ENCODE data around the gene CYB561D2. TPM values are rescaled to one million over a fixed set of nuclear protein-coding genes. Genes with fewer than 3 reads are reported as not detected.
A peak's percentile ranks its signal among the peaks of the same experiment; 100 is the strongest.

The CYB561D2 gene
- polyA plus RNA-seq, 12 donors: 4.3 to 7.8 (median 6.7) TPM; not detected in 2

DNA sequence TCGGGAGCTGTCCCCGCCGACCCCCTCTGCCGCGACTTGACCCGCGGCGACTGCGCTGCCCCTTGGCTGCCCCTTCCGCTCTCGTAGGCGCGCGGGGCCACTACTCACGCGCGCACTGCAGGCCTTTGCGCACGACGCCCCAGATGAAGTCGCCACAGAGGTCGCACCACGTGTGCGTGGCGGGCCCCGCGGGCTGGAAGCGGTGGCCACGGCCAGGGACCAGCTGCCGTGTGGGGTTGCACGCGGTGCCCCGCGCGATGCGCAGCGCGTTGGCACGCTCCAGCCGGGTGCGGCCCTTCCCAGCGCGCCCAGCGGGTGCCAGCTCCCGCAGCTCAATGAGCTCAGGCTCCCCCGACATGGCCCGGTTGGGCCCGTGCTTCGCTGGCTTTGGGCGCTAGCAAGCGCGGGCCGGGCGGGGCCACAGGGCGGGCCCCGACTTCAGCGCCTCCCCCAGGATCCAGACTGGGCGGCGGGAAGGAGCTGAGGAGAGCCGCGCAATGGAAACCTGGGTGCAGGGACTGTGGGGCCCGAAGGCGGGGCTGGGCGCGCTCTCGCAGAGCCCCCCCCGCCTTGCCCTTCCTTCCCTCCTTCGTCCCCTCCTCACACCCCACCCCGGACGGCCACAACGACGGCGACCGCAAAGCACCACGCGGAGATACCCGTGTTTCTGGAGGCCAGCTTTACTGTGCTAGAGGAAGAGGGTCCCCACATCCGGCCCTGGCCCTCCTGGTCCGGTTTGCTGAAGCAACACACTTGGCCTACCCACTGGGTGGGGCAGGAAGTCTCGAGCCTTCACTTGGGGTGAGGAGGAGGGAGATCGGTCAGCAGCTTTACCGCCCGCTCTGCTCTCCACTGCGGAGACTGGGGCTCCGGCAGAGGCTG, 10.0 kb upstream of the CYB561D2 start, which contains the start of gene RASSF1:
Gene RASSF1, minus strand, starts transcription at position 389 of the 882 bp plus-strand sequence. Its CDS starts 31 bp downstream, at position 358.
- DNase-seq: peak; percentile 89

DNA sequence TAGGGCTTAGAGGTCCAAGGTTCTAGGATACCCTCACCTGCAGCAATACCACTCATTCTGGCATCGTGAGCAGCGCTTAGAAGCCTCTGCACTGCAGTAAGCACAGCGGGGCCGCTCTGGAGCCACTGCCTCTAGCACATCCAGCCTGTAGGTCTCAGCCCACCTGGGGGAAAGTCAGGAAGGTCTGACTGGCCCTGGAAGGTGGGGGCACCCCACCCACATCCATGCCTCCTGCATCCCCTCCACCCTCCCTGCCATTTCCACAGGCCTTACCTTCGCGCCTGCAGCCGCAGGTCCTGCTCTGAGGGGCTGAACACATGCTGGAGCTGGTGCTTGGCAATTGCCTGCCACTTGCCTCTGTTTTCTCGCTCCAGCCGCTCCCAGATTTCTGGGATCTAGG, 9.1 kb upstream of the CYB561D2 start:
- DNase-seq: no peak

DNA sequence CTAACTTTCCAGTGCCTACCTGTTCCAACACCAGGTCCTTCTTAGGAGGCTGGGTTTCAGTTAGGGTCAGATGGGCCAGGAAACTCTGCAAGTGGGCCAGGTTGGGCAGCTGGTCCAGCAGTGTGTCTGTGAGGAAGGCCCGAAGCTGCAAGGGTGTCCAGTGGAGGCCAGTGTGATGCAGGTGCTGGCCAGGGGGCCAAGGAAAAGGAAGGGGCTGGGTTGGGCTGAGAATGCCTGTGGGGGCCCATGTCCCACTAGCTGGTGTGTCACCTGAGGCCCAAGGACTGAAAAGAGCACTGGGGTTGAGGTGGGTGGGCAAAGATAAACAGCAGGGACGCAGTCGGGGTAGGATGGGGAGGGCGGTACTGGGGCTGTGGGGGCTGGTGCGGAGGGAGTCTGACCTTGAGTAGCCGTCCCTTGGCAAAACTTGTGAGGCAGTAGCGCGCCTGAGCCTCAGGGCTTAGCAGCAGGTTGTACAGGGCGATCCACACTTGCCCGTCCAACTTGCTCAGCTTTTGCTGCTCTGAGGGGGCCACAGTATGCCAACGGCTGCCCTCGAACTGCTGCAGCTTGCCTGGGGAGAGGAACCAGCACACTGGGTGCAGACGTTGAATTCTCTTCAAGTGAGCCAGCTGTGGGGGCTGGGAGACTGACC, 8.5 kb upstream of the CYB561D2 start:
- DNase-seq: no peak

DNA sequence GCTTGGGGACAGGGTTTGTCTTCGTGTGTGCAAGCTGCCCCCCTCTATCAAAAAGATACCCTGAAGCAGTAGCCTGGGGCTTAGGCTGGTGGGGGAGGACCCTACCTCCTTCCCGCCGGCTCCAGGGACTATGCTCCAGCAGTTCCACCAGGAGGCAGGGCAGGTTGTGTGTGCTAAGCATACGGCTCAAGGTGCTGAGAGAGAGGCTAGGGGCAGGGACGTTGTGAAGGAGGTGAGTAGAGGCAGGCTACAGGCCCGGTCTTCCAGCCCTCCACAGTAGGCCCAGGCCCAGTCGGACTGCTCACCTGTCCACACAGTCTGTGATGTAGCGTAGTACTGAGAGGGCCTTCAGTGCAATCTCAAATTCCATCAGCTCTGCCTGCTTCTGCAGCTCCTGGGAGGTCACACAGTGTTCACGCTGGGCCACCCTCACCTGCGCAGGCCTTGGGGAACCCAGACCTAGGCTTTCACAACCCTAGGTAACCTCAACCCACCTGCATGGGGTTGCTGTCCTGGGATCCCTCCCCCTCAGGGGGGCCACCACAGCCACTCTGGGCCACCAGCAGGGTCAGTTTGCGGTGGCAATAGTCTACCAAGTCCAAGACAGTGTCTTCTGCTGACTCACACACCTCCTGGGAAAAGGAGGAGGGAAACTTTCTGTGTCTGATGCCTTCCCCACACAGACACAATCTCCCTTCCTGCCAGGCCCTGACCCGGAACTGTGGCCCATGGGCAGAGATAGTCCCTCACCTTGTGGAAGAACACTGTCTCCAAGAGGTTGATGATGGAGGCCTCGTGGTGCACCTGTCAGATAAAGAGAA, 7.6 kb upstream of the CYB561D2 start:
- DNase-seq: no peak

DNA sequence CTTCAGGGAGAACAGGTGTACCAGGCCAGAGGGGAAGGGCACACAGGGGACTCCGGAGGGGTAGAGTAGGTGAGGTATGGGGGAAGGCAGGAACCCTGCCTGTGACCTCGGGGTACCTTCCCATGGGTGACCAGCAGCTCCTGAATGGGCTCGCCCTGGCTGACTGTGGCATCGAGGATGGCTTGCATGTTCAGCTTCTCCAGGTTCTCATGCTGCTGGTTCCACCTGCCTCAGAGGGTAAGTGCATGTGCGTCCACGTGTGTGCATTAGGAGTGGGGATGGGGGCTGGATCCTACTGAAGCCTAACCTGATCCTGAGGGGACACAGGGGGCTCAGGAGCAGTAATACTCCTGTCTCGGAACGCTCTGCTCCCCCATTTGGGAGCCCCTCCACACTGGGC, 5.7 kb upstream of the CYB561D2 start:
- DNase-seq: no peak

DNA sequence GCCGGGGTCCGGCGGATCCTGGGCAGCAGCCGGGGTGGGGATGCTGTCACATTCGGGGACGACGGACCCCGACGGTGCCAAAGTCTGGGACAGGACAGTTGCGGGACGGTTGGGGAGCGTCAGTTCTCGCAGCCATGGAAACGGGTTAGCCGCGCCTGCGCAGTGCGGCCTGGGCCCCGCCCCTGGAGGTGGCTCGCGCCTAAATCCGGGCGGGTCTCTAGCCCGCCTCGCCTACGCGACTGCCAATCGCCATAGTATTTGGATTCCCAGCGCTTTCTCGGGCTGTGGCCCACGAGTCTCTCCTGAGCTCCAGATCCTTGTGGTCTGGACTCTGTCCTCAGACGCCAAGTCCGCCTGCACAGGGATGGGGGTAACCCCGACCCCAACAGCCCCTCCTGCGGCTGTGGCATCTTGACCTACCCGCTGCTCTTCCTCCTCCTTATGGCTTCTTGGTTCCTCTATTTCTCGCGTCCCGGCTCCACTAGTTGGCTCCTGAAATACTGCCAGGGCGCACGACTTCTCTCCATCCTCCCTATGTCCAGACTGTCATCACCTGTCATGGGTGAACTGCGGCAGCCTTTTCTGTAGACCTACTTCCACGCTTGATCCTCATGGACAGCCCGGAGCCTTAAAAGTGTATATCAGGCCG, 5.0 kb upstream of the CYB561D2 start, which contains the start of gene ZMYND10:
Gene ZMYND10, minus strand, starts transcription at position 147 of the 649 bp plus-strand sequence. CDS start 153 bp downstream, outside the sequence.
- DNase-seq: no peak

DNA sequence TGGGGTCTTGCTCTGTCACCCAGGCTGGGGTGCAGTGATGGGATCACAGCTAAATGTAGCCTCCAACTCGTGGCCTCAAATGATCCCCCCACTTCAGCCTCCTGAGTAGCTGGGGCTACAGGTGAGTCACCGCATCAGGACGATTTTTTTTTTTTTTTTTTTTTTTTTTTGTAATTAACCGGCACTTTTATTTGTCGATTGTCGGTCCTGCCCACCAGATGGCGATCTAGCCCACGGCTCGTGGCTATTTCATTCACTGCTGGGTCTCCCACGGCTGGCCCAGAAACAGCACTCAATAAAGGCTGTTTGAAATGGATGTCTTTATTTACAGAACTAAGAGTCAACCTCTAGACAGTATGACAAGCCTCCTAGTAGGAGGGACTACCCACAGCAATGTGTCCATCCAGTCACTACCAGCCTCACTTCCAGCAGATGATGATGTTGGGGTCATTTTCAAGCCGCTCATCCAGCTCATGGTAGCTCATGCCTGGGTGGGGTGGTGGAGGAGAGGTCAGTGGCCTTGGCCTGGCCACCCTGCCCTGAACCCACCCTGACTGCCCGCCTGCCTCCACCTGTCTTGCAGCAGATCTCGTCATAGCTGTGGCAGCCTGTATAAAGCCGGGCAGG, 3.4 kb upstream of the CYB561D2 start:
- DNase-seq: peak; percentile 68

DNA sequence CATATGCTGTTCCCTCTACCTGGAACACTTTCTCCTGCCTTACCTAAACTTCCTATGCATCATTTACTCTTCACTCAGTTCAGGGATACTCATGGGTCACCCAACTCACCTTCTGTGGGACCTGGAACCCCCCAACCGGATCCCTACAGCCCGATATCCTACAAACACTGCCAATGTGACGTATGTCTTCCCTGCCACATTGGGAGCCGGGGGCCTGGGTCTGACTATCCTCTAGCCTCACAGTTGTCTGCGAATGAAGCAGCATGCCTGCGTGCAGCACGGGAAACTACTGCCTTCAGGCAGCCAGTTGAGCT, 492 bp upstream of the CYB561D2 start:
- DNase-seq: no peak

DNA sequence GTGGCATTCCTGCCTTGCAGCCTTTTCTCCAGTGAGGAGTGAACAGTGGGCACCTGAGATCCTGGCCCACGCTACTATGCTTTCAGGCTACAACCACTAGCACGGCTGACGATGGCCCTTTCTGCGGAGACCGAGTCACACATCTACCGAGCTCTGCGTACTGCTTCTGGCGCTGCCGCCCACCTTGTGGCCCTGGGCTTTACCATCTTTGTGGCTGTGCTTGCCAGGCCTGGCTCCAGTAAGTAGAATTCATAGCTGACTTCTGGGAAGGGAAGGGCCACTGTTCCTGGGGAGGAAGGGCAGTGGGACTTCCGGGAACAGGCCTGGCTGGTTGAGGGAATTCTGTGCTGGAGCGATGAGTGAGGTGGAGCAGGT, 648 bp downstream of the CYB561D2 start:
- DNase-seq: no peak

DNA sequence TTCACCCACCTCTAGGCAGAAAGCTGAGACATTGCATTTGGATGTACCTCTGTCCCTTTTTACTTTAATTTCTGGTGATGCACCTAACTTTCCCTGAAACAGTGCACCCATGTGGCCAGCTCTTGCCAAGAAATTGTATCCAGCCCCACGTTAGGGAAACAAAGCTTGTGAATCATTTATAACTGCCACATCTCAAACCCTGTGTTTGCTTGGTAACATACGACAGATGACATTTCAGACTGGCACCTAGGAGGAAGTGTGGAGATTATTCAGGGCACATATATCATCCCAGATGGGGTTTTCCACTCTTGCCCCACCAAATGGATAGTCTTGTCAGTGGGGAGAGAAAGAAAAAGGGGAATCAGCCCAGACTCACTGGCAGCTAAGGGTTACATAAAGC, 2.1 kb downstream of the CYB561D2 start:
- no peak for DNase-seq

DNA sequence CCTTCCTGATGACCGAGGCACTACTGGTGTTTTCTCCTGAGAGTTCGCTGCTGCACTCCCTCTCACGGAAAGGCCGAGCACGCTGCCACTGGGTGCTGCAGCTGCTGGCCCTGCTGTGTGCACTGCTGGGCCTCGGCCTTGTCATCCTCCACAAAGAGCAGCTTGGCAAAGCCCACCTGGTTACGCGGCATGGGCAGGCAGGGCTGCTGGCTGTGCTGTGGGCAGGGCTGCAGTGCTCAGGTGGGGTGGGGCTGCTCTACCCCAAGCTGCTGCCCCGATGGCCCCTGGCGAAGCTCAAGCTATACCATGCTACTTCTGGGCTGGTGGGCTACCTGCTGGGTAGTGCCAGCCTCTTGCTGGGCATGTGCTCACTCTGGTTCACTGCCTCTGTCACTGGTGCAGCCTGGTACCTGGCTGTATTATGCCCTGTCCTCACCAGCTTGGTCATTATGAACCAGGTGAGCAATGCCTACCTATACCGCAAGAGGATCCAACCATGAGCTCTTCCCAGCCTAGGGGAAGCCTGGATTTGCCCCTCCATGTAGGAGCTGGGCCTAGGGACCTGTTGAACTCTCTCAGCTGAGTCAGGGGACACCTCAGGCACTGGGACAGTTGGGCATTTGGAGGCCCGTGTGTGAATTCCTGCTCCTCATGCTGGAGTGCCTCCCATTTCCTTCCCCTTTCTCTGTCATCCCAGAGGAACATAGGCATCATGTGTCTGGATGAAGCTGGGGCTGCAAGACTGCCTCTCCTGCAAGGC, 2.8 kb downstream of the CYB561D2 start:
- no peak for DNase-seq

DNA sequence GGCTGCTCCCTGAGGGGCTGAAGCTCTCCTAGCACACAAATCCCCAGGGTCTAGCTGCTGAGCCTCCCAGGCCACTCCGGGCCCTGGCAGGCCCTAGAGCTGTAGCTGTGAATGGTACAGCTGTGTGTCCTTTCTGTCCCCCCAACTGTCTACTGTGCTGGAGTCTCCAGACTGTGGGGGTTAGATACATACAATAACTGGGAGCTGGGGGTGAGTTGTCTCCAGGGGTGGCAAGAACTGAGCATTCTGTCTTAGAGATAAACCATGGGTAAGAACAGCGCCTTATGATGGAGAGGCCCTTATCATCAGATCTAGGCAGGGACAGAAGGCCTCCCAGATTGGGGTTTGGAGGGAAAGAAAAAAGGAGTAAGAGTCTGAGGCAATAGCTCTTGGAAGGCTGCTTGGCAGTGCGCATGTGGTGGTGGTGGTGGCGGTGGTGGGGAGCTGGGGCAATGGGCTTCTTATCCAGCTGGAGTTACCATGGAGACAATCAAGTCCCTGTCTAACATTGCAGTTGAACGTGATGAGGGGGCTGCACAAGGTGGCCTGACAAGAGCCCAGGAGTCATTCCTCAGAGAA, 3.6 kb downstream of the CYB561D2 start:
- no peak for DNase-seq

DNA sequence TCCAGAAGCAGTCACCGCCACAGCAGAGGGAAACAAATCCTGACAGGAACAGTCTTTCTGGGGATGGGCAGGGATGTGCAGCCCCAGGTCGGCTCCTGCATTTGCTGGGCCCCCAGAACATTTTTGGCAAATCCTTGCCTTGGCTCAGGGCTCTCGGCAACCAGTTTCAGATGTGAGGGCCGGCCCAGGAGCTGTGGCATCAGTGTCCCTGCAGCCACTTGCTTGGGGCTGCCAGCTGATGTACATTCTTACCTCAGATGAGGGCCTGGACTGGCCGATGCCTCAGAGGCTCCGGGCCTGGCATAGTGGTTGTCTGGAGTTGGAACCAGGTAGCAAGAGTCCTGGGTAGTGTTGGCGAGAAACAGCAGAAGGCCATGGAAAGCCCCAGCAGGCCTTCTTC, 4.2 kb downstream of the CYB561D2 start:
- no peak for DNase-seq

DNA sequence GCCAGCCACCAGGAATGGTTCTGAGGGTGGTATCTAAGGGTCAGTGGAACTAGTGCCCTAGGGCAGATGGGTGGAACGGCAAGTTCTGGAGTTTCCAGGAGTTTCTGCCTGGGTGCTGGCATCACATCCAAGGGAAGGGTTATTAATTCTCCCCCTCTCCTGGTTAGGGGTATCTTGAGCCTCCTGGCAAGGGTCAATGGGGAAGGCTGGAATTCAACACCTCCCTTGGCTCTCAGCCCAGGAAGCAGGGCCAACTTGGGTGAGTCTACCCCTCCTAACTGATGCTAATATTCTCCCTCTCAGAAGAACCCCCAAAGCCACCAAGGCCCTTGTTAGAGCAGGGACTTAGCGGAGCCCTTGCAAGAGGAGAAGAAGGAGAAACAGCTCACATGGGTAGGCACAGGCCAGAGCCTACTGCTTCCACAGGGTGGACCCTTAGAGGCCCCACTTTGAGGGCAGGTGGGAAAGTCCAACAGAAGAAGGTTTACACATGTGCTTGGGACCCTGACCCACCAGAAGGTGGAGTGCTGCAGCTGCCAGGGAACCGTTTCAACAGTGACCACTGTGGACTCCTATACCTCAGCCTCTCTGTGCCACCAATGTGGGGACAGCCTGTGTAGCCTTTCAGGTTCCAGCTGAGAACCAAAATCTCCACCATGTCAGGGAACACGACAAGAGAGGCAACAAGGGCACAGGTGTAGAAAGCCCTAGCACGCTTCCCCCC, 5.3 kb downstream of the CYB561D2 start:
- DNase-seq: no peak

DNA sequence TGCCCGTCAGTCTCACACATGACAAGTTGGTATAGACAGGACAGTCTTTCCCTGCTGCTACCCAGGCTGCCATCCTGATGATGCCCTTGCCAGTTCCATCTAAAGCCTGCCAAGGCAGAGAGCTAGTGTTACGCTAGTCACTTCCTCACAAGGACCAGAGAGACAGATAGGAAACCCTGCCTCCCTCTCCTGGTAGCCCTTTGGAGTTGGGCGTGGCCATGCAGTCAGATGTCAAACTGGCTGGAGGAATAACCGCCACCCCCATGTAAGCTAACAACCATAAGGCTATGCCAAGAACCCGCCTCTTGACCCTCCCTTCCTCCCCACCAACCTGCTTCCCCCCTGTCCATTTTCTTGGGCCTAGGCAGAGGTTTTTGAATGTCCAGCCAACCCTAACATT, 5.9 kb downstream of the CYB561D2 start:
- DNase-seq: no peak

DNA sequence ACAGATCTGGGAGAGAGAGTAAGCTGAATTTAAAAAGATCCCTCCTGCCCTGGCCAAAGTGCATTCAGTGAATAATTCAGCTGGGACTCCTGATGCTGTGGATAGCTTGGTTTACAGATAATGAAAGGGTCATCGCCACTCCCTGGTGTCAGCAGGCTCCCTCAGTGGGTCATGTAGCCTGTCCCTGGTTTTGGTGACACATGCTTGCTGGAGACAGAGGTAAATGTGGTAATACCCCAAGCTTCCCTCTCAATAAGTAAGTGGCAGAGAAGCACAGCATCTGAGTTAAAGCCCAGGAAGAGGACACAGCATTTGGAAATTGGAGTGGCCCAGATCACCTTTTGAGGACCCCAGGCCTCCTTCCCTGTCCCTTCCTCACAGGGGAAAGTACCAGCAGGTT, 6.8 kb downstream of the CYB561D2 start:
- DNase-seq: no peak

DNA sequence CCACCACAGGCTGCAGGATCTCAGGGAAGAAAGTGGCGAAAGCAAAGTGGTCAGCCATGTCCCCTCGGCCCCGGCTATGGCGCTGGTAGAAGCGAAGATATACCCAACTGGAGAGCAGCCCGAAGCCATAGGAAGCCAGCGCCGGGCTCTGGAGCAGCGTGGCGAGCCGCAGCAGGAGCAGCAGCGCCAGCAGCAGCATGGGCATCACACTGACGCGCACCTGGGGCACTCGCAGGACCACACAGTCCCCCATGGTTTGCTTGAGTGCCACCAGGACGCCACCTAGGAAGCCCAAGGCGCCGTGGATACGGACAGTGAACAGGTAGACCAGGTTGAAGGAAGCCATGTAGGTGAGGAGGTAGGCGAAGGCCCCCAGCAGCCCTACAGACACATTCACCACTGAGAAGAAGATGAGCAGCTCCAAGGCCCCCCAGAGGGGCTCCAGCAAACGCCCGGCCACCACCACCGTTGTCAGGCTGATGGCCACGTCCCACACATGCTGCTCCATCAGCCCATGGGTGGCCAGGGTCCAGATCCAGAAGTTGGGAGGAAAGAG, 7.8 kb downstream of the CYB561D2 start:
- no peak for DNase-seq

DNA sequence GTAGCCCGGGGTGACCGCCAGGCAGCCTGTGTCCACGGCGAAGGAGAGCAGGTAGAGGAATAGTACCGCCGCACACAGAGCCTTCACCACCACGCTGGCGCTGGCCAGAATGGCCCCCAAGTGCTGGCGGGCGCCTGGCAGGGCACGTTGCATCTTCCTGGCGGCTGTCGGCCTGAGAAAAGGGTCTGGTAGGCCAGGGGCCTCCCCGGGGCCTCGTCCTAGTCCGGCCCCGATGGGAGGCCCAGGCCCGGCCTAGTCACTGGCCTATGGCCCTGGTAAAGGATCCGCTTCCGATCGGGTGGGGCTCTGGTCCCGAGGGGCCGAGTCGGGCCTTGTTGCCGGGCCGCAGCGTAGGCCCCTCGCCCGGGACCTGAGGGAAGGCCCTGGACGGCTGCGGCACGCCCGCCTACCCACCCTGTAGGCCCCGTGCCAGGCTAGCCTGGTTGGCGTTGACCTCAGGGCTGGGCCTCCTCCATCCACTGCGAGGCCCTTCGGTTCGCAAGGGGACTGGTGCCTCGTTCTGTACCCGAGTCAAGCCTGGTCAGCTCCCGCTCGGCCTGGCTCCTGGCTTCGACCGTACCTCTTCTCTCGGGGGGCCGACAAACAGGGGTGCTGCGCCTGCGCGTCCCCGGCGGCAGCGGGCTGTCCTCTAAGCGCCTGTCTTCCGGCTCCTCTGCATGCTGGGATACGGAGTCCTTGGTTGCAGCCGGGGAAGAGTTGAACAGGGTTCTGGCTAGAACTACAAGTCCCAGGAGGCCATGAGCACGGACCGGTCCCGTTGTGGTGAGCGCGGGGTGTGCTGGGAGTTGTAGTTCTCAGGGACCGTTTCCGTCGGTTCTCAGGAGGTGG, 8.5 kb downstream of the CYB561D2 start, which contains the start of gene TMEM115:
Gene TMEM115, minus strand, starts transcription at position 611 of the 849 bp plus-strand sequence. Its CDS starts 458 bp downstream, at position 153.
- peak; percentile 98 for DNase-seq

All from muscle of arm (tissue), 12 donors.